WTC11 (cell line): ENCODE data around the gene RASA4B. TPM values are rescaled to one million over a fixed set of nuclear protein-coding genes. Genes with fewer than 3 reads are reported as not detected.

ENCODE experiments used
- ATAC-seq: fragments of 200-7000 bp; cut with Tn5 transposase; 2 replicates; pipeline ENCODE4 v1.10.0; 2021; ENCODE audit warnings: mild to moderate bottlenecking, moderate library complexity
- CTCF ChIA-PET: fragments of 300-600 bp; sonication (Branson Sonifier 250); formaldehyde crosslinking; loops from one replicate; lab custom pipeline; 2021; ENCODE audit warnings: antibody characterized with exemption; lab: Charles Lee
- POLR2A ChIA-PET: fragments of 350-600 bp; sonication (Branson Sonifier 250); formaldehyde crosslinking; loops from one replicate; lab custom pipeline; 2021; ENCODE audit warnings: antibody characterized with exemption; lab: Charles Lee
- DNase-seq: peaks from one replicate; pipeline ENCODE4 v3.0.0; 2021; ENCODE audit warnings: low spot score
- H3K27ac Mint-ChIP-seq: 2 replicates; pipeline ENCODE4 v1.8.0; 2021; ENCODE audit warnings: mixed read lengths
- H3K27me3 Mint-ChIP-seq: 2 replicates; pipeline ENCODE4 v1.8.0; 2021; ENCODE audit warnings: low read depth, mild to moderate bottlenecking, moderate library complexity, mixed read lengths
- H3K36me3 Mint-ChIP-seq: 2 replicates; pipeline ENCODE4 v1.8.0; 2021; ENCODE audit warnings: mixed read lengths
- H3K4me1 Mint-ChIP-seq: 2 replicates; pipeline ENCODE4 v1.8.0; 2022; ENCODE audit warnings: mixed read lengths
- H3K4me3 Mint-ChIP-seq: 2 replicates; pipeline ENCODE4 v1.8.0; 2021; ENCODE audit warnings: mild to moderate bottlenecking, moderate library complexity, mixed read lengths
- H3K9me3 Mint-ChIP-seq: 2 replicates; pipeline ENCODE4 v1.8.0; 2021; ENCODE audit warnings: mixed read lengths
- HMGXB4 ChIP-seq: sonication (generic); formaldehyde crosslinking; IDR thresholded peaks from 2 replicates; pipeline ENCODE4 v1.8.1; 2023; ENCODE audit warnings: mild to moderate bottlenecking, moderate library complexity, missing genetic modification reagents
- KAT7 ChIP-seq: sonication (generic); formaldehyde crosslinking; IDR thresholded peaks from 2 replicates; pipeline ENCODE4 v1.8.1; 2023; ENCODE audit warnings: missing genetic modification reagents, mild to moderate bottlenecking, borderline replicate concordance
- NFE2L1 ChIP-seq: sonication (generic); formaldehyde crosslinking; IDR thresholded peaks from 2 replicates; pipeline ENCODE4 v1.8.1; 2023; ENCODE audit warnings: missing genetic modification reagents
- TCF7 ChIP-seq: sonication (generic); formaldehyde crosslinking; IDR thresholded peaks from 2 replicates; pipeline ENCODE4 v1.8.0; 2022; ENCODE audit warnings: mild to moderate bottlenecking, low read depth, missing genetic modification reagents, moderate library complexity
- ZNF138 ChIP-seq: sonication (generic); formaldehyde crosslinking; conservative IDR thresholded peaks from 2 replicates; pipeline ENCODE4 v1.8.1; 2022; ENCODE audit warnings: mild to moderate bottlenecking, moderate library complexity, missing genetic modification reagents
- ZNF396 ChIP-seq: fragments of 250-450 bp; sonication (Bioruptor Pico); IDR thresholded peaks from 2 replicates; pipeline ENCODE4 v1.8.0; 2021; ENCODE audit warnings: mild to moderate bottlenecking, moderate library complexity, borderline replicate concordance
- total RNA-seq: library from RNA; stranded (reverse); gene quantifications from 3 replicates; pipeline ENCODE4 v1.2.3, GENCODE V29; 2021
- TF ChIP-seq, protein P1 (sequence below): sonication (generic); formaldehyde crosslinking; IDR thresholded peaks from 2 replicates; pipeline ENCODE4 v1.8.1; 2022; ENCODE audit warnings: low read depth, missing genetic modification reagents, borderline replicate concordance
- TF ChIP-seq, protein P2 (sequence below): sonication (generic); formaldehyde crosslinking; IDR thresholded peaks from 2 replicates; pipeline ENCODE4 v1.8.1; 2022; ENCODE audit warnings: mild to moderate bottlenecking, moderate library complexity, missing genetic modification reagents
- TF ChIP-seq, protein P3 (sequence below): sonication (generic); formaldehyde crosslinking; IDR thresholded peaks from 2 replicates; pipeline ENCODE4 v1.8.1; 2022; ENCODE audit warnings: missing genetic modification reagents, borderline replicate concordance
- TF ChIP-seq, protein P4 (sequence below): fragments of 250-450 bp; sonication (Bioruptor Pico); conservative IDR thresholded peaks from 2 replicates; pipeline ENCODE4 v1.9.0; 2021; ENCODE audit warnings: mild to moderate bottlenecking
- TF ChIP-seq, protein P5 (sequence below): sonication (generic); formaldehyde crosslinking; IDR thresholded peaks from 2 replicates; pipeline ENCODE4 v1.8.1; 2023; ENCODE audit warnings: mild to moderate bottlenecking, missing genetic modification reagents

Gene RASA4B
- total RNA-seq, 1 experiment from 2014 or later, result 3.9 TPM

DNA sequence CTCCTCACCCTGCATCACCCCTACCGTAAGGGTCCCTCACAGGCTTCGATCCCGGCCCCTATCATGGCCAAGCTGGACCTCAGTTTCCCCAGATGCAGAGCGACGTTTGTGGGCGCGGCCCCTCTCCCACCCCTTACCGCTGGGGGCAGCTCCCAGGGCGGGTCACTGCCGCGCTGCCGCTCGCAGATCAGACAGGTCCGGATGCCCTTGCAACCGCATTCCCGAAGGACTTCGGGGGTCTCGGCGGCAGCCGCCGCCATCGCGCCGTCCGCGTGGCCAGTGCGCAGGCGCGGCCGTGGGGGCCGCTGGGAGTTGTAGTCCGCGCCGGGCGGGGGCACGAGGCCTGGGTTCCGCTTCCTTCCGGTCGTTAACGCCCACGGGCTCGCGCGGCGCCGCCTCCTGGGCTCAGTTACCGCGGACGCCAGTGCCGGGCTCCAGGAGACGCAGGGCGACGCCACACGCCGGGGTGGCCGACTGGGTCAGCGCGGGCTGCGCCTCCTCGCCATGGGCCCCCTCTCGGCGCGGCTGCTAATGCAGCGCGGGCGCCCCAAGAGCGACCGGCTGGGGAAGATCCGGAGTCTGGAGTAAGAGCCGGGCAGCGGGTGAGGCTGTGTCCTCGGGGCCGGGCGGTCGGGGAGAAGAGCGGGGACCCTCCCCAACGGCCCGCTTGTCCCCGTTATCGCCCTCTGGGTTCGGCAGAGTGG lies 52.8 kb downstream of the RASA4B start, which contains the start of the genes ALKBH4 and LRWD1 (continued):
- no peak for TF ChIP-seq NFE2L1 (CRISPR knock-in tag)

GRCh38 chr7:102463841-102464576 lies 53.6 kb downstream of the RASA4B start:
- TF ChIP-seq ZNF138 (CRISPR knock-in tag) (no peak), NFE2L1 (CRISPR knock-in tag) (0 out of 2 replicates have a peak, but pooled peaks have one; percentile 41), HMGXB4 (CRISPR knock-in tag) (no peak), TCF7 (0 out of 2 replicates have a peak, but pooled peaks have one; percentile 43), KAT7 (CRISPR knock-in tag) (no peak), ZNF396 (CRISPR knock-in tag) (no peak)
- TF ChIP-seq, protein P1, sequence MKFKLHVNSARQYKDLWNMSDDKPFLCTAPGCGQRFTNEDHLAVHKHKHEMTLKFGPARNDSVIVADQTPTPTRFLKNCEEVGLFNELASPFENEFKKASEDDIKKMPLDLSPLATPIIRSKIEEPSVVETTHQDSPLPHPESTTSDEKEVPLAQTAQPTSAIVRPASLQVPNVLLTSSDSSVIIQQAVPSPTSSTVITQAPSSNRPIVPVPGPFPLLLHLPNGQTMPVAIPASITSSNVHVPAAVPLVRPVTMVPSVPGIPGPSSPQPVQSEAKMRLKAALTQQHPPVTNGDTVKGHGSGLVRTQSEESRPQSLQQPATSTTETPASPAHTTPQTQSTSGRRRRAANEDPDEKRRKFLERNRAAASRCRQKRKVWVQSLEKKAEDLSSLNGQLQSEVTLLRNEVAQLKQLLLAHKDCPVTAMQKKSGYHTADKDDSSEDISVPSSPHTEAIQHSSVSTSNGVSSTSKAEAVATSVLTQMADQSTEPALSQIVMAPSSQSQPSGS (CRISPR knock-in tag), result no peak
- TF ChIP-seq, protein P2, sequence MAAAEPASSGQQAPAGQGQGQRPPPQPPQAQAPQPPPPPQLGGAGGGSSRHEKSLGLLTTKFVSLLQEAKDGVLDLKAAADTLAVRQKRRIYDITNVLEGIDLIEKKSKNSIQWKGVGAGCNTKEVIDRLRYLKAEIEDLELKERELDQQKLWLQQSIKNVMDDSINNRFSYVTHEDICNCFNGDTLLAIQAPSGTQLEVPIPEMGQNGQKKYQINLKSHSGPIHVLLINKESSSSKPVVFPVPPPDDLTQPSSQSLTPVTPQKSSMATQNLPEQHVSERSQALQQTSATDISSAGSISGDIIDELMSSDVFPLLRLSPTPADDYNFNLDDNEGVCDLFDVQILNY, result no peak
- TF ChIP-seq, protein P3, sequence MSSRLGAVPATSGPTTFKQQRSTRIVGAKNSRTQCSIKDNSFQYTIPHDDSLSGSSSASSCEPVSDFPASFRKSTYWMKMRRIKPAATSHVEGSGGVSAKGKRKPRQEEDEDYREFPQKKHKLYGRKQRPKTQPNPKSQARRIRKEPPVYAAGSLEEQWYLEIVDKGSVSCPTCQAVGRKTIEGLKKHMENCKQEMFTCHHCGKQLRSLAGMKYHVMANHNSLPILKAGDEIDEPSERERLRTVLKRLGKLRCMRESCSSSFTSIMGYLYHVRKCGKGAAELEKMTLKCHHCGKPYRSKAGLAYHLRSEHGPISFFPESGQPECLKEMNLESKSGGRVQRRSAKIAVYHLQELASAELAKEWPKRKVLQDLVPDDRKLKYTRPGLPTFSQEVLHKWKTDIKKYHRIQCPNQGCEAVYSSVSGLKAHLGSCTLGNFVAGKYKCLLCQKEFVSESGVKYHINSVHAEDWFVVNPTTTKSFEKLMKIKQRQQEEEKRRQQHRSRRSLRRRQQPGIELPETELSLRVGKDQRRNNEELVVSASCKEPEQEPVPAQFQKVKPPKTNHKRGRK (CRISPR knock-in tag), result 0 out of 2 replicates have a peak, but pooled peaks have one; percentile 20
- TF ChIP-seq, protein P4, sequence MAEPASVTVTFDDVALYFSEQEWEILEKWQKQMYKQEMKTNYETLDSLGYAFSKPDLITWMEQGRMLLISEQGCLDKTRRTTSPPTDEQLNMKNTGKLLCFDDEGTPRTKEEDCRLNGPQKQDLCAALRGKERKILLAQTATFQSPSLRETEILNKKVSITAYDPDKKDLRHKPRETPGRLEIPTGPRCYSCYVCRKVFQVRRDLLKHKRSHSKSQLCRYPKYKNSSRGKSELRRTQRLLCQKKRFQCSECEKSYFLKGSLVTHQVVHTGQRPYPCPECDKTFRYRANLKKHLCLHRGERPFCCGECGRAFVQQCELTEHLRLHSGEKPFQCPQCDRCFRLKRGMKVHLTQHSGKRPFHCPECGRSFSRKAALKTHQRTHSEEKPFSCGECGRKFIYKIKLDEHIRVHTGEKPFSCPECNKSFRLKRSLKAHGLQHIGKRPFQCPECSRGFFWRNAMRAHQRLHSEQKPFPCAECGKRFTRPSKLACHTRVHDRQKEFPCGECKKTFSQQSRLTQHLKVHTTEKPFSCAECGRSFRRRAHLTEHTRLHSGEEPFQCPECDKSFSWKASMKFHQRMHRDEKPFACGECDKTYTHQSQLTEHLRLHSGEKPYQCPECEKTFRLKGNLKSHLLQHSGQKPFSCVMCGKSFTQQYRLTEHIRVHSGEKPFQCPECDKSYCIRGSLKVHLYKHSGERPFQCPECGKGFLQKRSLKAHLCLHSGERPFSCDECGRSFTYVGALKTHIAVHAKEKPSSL (CRISPR knock-in tag), result no peak
- TF ChIP-seq, protein P5, sequence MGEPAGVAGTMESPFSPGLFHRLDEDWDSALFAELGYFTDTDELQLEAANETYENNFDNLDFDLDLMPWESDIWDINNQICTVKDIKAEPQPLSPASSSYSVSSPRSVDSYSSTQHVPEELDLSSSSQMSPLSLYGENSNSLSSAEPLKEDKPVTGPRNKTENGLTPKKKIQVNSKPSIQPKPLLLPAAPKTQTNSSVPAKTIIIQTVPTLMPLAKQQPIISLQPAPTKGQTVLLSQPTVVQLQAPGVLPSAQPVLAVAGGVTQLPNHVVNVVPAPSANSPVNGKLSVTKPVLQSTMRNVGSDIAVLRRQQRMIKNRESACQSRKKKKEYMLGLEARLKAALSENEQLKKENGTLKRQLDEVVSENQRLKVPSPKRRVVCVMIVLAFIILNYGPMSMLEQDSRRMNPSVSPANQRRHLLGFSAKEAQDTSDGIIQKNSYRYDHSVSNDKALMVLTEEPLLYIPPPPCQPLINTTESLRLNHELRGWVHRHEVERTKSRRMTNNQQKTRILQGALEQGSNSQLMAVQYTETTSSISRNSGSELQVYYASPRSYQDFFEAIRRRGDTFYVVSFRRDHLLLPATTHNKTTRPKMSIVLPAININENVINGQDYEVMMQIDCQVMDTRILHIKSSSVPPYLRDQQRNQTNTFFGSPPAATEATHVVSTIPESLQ (CRISPR knock-in tag), result no peak
- H3K4me1 Mint-ChIP-seq, result peaks cover 8% of the 10 kb centered on the region
- H3K36me3 Mint-ChIP-seq, result no peaks in the 10 kb centered on the region
- CTCF ChIA-PET, result interaction anchor here (0.6 to 3.0 kb wide), 6 partner anchors 8 to 187 kb away, joined by 3 to 14 read pairs (median 3); partner anchors contain the start of gene PRKRIP1
- peak overlapping the region; percentile 94 for H3K4me3 Mint-ChIP-seq
- DNase-seq, result no peak
- H3K9me3 Mint-ChIP-seq, result no peaks in the 10 kb centered on the region
- peak overlapping the region; percentile 80 for H3K27ac Mint-ChIP-seq
- POLR2A ChIA-PET, result no interaction called here
- no peak for ATAC-seq
- no peaks in the 10 kb centered on the region for H3K27me3 Mint-ChIP-seq
